NCI-H2171 (cell line): ENCODE results near the gene PCDHB10.
"Not testable (repeated sequence)": the region's sequence is repeated elsewhere in the genome, so short reads cannot be mapped to it uniquely, and the experiment has no call there.

Experiments
- DNase-seq: peaks from one replicate; lab custom pipeline; 2025; lab: John Stamatoyannopoulos, UW

The PCDHB10 gene

GRCh38 chr5:141192110-141192725 is at the start of gene PCDHB10:
TSS of gene PCDHB10 (plus strand) at chr5:141192353. CDS start at chr5:141192553, 200 bp downstream.
- DNase-seq, result no peak

GRCh38 chr5:141149812-141150211 is 42.3 kb upstream of the PCDHB10 start, which contains the start of gene PCDHB6:
TSS of gene PCDHB6 (plus strand) at chr5:141150057. CDS start at chr5:141150258, 201 bp downstream.
- no peak for DNase-seq

- no peak for DNase-seq
These were observed 41.7 kb upstream of the PCDHB10 start for GRCh38 chr5:141150224-141150992.

GRCh38 chr5:141150993-141151325 is 41.2 kb upstream of the PCDHB10 start:
- no peak for DNase-seq

- DNase-seq, result not testable (repeated sequence)
These were observed 40.5 kb upstream of the PCDHB10 start for GRCh38 chr5:141151632-141152031.

- not testable (repeated sequence) for DNase-seq
These were observed 40.1 kb upstream of the PCDHB10 start for GRCh38 chr5:141152096-141152495.

GRCh38 chr5:141155540-141156374 is 36.4 kb upstream of the PCDHB10 start:
- no peak for DNase-seq

- DNase-seq, result not testable (repeated sequence)
These were observed 34.8 kb upstream of the PCDHB10 start for GRCh38 chr5:141157356-141157755.

GRCh38 chr5:141157901-141158300 is 34.3 kb upstream of the PCDHB10 start:
- not testable (repeated sequence) for DNase-seq

- DNase-seq, result no peak
These were observed 19.6 kb upstream of the PCDHB10 start, which contains the start of gene PCDHB7 for GRCh38 chr5:141172381-141173204. TSS of gene PCDHB7 (plus strand) at chr5:141172644. CDS start at chr5:141172836, 192 bp downstream.

- not testable (repeated sequence) for DNase-seq
These were observed 17.7 kb upstream of the PCDHB10 start for GRCh38 chr5:141174291-141175104.

GRCh38 chr5:141175933-141176332 is 16.2 kb upstream of the PCDHB10 start:
- DNase-seq, result no peak

- DNase-seq, result not testable (repeated sequence)
These were observed 14.5 kb upstream of the PCDHB10 start, which contains the start of gene PCDHB8 for GRCh38 chr5:141177577-141178191. TSS of gene PCDHB8 (plus strand) at chr5:141177790. CDS start at chr5:141178035, 245 bp downstream.

- not testable (repeated sequence) for DNase-seq
These were observed 12.8 kb upstream of the PCDHB10 start for GRCh38 chr5:141179371-141179770.

- not testable (repeated sequence) for DNase-seq
These were observed 12.3 kb upstream of the PCDHB10 start for GRCh38 chr5:141179876-141180275.

- DNase-seq, result no peak
These were observed 11.8 kb upstream of the PCDHB10 start for GRCh38 chr5:141180313-141180712.

- DNase-seq, result no peak
These were observed 9.9 kb upstream of the PCDHB10 start, which contains the start of gene PCDHB16 for GRCh38 chr5:141182248-141182647. TSS of gene PCDHB16 (plus strand) at chr5:141182387. CDS start at chr5:141182560, 173 bp downstream.

- not testable (repeated sequence) for DNase-seq
These were observed 7.9 kb upstream of the PCDHB10 start for GRCh38 chr5:141184117-141184855.

GRCh38 chr5:141186897-141187512 is 5.1 kb upstream of the PCDHB10 start, which contains the start of gene PCDHB9:
TSS of gene PCDHB9 (plus strand) at chr5:141187161. CDS start at chr5:141187319, 158 bp downstream.
- DNase-seq, result no peak
